ENCODE results near the gene CSF2. TPM values are rescaled to one million over a fixed set of nuclear protein-coding genes. Genes with fewer than 3 reads are reported as not detected.

The CSF2 gene
- total and polyA plus RNA-seq, 2 experiments from 2014 or later, result not detected

DNA sequence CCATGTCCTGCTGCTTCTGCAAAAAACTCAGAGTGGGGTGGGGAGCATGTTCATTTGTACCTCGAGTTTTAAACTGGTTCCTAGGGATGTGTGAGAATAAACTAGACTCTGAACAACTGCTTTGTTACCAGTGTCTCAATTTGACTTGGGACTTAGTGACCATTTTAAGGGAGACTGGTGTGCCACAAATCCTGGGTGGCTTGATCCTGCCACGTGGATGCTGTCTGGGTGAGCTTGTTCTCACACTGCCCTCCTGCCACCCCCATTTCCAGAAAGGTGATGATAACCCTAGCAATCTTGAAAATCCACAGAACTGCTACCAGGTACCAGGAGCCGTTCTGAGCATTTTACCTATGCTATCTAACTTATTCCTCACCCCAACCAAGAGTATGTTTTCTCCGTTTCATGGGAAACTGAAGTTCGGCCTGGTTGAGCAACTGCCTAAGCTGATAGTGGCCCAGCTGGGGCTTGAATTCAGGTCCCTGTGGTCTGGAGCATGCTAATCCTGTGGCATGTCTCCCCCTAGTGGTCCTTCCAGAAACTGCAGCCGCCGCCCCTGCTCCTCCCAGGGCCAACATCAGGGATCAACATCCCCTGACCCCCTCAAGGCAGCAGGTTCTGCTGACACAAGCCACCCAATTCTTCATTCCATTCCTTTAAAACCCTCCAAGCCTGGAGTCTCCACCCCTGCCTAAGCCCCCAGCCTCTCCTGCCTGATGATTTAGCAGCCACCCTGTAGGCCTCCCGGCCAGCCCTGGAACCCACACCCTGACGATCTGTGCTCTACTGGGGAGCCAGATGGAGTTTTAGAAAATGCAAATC is 10.3 kb upstream of the CSF2 start:
- TF ChIP-seq, protein P1, sequence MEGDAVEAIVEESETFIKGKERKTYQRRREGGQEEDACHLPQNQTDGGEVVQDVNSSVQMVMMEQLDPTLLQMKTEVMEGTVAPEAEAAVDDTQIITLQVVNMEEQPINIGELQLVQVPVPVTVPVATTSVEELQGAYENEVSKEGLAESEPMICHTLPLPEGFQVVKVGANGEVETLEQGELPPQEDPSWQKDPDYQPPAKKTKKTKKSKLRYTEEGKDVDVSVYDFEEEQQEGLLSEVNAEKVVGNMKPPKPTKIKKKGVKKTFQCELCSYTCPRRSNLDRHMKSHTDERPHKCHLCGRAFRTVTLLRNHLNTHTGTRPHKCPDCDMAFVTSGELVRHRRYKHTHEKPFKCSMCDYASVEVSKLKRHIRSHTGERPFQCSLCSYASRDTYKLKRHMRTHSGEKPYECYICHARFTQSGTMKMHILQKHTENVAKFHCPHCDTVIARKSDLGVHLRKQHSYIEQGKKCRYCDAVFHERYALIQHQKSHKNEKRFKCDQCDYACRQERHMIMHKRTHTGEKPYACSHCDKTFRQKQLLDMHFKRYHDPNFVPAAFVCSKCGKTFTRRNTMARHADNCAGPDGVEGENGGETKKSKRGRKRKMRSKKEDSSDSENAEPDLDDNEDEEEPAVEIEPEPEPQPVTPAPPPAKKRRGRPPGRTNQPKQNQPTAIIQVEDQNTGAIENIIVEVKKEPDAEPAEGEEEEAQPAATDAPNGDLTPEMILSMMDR (IDR thresholded peaks at IDR 0.05; ENCODE audit: poor library complexity), result peak; percentile 83
- no peak for TF ChIP-seq EZH2phosphoT487 (IDR thresholded peaks at IDR 0.05; ENCODE audit: low read depth, severe bottlenecking, unreplicated experiment)
- H4K20me1 ChIP-seq (ENCODE audit: insufficient read depth, poor library complexity, severe bottlenecking), result no peaks in the 10 kb centered on the region
- no peaks in the 10 kb centered on the region for H3K79me2 ChIP-seq
- H3K4me1 ChIP-seq (ENCODE audit: insufficient read depth), result no peaks in the 10 kb centered on the region
- H3K27me3 ChIP-seq, result no peaks in the 10 kb centered on the region
- no peaks in the 10 kb centered on the region for H3K9me3 ChIP-seq (ENCODE audit: low read depth)
- no peak overlapping the region for H3K4me2 ChIP-seq
- no peak overlapping the region for H3K4me3 ChIP-seq
- peak; percentile 81 for DNase-seq (ENCODE audit: low spot score)
- no peaks in the 10 kb centered on the region for H3K36me3 ChIP-seq (replicated peaks; ENCODE audit: insufficient read depth, low read depth)
- WGBS (ENCODE audit: low lambda C conversion rate, missing lambda C conversion rate), result 54% methylated on average over 9 of the region's 9 CpGs
- no peaks in the 10 kb centered on the region for H3K9me2 ChIP-seq (replicated peaks; ENCODE audit: insufficient read depth)
- H2AFZ ChIP-seq, result no peak overlapping the region
- no peak overlapping the region for H3K27ac ChIP-seq

- no peak overlapping the region for H3K27ac ChIP-seq
- H3K4me2 ChIP-seq, result no peak overlapping the region
- no peaks in the 10 kb centered on the region for H3K79me2 ChIP-seq
- H2AFZ ChIP-seq, result no peak overlapping the region
- no peaks in the 10 kb centered on the region for H3K36me3 ChIP-seq (replicated peaks; ENCODE audit: insufficient read depth, low read depth)
- H3K4me3 ChIP-seq, result no peak overlapping the region
- no peaks in the 10 kb centered on the region for H3K9me2 ChIP-seq (replicated peaks; ENCODE audit: insufficient read depth)
- WGBS (ENCODE audit: low lambda C conversion rate, missing lambda C conversion rate), result 68% methylated on average over 5 of the region's 5 CpGs
- no peaks in the 10 kb centered on the region for H4K20me1 ChIP-seq (ENCODE audit: insufficient read depth, poor library complexity, severe bottlenecking)
- no peaks in the 10 kb centered on the region for H3K4me1 ChIP-seq (ENCODE audit: insufficient read depth)
- DNase-seq (ENCODE audit: low spot score), result no peak
- H3K9me3 ChIP-seq (ENCODE audit: low read depth), result no peaks in the 10 kb centered on the region
- TF ChIP-seq EZH2phosphoT487 (IDR thresholded peaks at IDR 0.05; ENCODE audit: low read depth, severe bottlenecking, unreplicated experiment) (no peak), EZH2 (IDR thresholded peaks at IDR 0.05; ENCODE audit: borderline replicate concordance) (no peak)
- TF ChIP-seq, protein P1 (IDR thresholded peaks at IDR 0.05; ENCODE audit: poor library complexity), result no peak
- H3K27me3 ChIP-seq, result no peaks in the 10 kb centered on the region
Observed at GRCh38 chr5:132064140-132064539, 9.4 kb upstream of the CSF2 start.

DNA sequence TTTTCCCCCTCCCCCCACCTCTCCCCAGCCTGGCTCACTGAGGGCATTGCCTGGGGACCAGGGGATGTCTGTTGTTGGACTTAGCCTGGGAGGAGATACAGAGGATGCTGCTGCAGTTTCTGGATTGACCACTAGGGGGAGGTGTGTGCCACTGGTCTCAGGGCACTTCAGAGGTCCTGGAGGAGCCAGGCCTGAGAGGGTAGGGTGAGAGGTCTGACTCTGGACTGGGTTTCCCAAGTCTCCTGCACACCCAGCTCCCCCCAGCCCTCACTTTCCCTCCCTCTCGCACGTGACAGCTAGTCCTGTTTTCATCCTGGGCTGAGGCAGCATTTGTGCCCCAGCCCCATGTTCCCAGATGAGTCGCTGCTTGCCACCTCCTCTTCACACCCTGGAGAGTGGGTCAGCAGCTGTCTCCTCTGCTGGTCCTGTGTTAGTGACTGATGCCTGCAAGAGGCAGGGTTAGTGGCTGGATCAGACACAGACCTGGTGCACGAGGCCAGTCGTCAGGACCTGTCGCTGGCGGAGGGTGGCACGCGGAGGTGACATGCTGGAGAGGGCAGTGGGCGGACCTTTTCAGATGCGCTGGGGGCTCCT is 8.8 kb upstream of the CSF2 start:
- Histone ChIP-seq H3K27me3 (no peaks in the 10 kb centered on the region), H3K4me3 (no peak overlapping the region), H3K4me2 (no peak overlapping the region), H4K20me1 (ENCODE audit: insufficient read depth, poor library complexity, severe bottlenecking) (no peaks in the 10 kb centered on the region), H2AFZ (no peak overlapping the region), H3K4me1 (ENCODE audit: insufficient read depth) (no peaks in the 10 kb centered on the region), H3K79me2 (no peaks in the 10 kb centered on the region), H3K9me2 (replicated peaks; ENCODE audit: insufficient read depth) (no peaks in the 10 kb centered on the region), H3K9me3 (ENCODE audit: low read depth) (no peaks in the 10 kb centered on the region), H3K27ac (no peak overlapping the region), H3K36me3 (replicated peaks; ENCODE audit: insufficient read depth, low read depth) (no peaks in the 10 kb centered on the region)
- TF ChIP-seq EZH2phosphoT487 (IDR thresholded peaks at IDR 0.05; ENCODE audit: low read depth, severe bottlenecking, unreplicated experiment), result no peak
- TF ChIP-seq, protein P1 (IDR thresholded peaks at IDR 0.05; ENCODE audit: poor library complexity), result peak; percentile 76
- no peak for TF ChIP-seq EZH2 (IDR thresholded peaks at IDR 0.05; ENCODE audit: borderline replicate concordance)
- 63% methylated on average over 11 of the region's 11 CpGs for whole genome bisulfite sequencing (ENCODE audit: low lambda C conversion rate, missing lambda C conversion rate)
- DNase-seq (ENCODE audit: low spot score), result peak; percentile 82

Measured in hepatocyte (in vitro differentiated cells).